K562 (cell line): ENCODE data around the gene SMAD3. TPM values are rescaled to one million over a fixed set of nuclear protein-coding genes. Genes with fewer than 3 reads are reported as not detected.

Source experiments
- ATAC-seq: fragments of 200-7000 bp; cut with Tn5 transposase; 3 replicates; pipeline ENCODE4 v1.9.1; 2020; ENCODE audit warnings: moderate library complexity
- BruUV-seq: library from RNA; stranded (reverse); fragments of 400-500 nt; replicated peaks from 2 replicates; lab custom pipeline; 2021; lab: Mats Ljungman, UMichigan
- CTCF ChIA-PET: fragments of 300-600 bp; formaldehyde crosslinking; extraction: SDS; loops from one replicate; lab custom pipeline; 2021; ENCODE audit warnings: low intra/inter-chr PET ratio; lab: Yijun Ruan, JAX
- POLR2A ChIA-PET: fragments of 300-600, 350-650 bp; sonication (Branson Sonifier 250); formaldehyde crosslinking; extraction: SDS; loops from one replicate; lab custom pipeline; 2021; ENCODE audit warnings: antibody characterized with exemption, inconsistent platforms; lab: Yijun Ruan, JAX
- DNase-seq, 4 experiments: peaks; one replicate each; pipeline versions ENCODE4 v3.0.0 to v3.0.0-alpha.2; 2011 to 2018; ENCODE audit warnings: low spot score in 3 of 4, mixed read lengths in 3 of 4; ENCODE audit errors: extremely low read depth in 1 of 4
- FAIRE-seq: peaks from 2 replicates; lab custom pipeline; 2011; peaks lifted over from hg19 to GRCh38; lab: Jason Lieb, UNC
- H2AFZ ChIP-seq: 2 replicates; pipeline ENCODE4 v1.6.0; 2011; ENCODE audit warnings: low read depth, low read length, control low read depth, inconsistent platforms
- H3K27ac ChIP-seq: fragments of 200-600 bp; 3 replicates; pipeline ENCODE4 v1.8.0; 2011; ENCODE audit warnings: low read depth, mild to moderate bottlenecking, control low read depth, inconsistent platforms, low read length, moderate library complexity, mixed read lengths; ENCODE audit errors: extremely low read depth
- H3K27me3 ChIP-seq, 2 experiments: fragments of 300-600 bp in 1 of 2; 2 replicates in 1 of 2; 3 replicates in 1 of 2; pipeline versions ENCODE4 v1.6.0 to v1.8.0; 2011; ENCODE audit warnings: inconsistent platforms in 2 of 2, low read length in 2 of 2, mild to moderate bottlenecking in 1 of 2, mixed read lengths in 1 of 2, moderate library complexity in 1 of 2; ENCODE audit not compliant: control insufficient read depth in 2 of 2, insufficient read depth in 2 of 2
- H3K36me3 ChIP-seq: fragments of 300-600 bp; 3 replicates; pipeline ENCODE4 v1.8.0; 2011; ENCODE audit warnings: mild to moderate bottlenecking, low read length, inconsistent platforms; ENCODE audit not compliant: control insufficient read depth, insufficient read depth
- H3K4me1 ChIP-seq, 2 experiments: fragments of 200-600 bp in 1 of 2; replicated peaks in 1 of 2; 2 replicates in 1 of 2; 3 replicates in 1 of 2; pipeline versions ENCODE4 v1.5.1 to v1.8.0; 2011; ENCODE audit warnings: inconsistent platforms in 2 of 2, low read length in 2 of 2, mild to moderate bottlenecking in 1 of 2, mixed read lengths in 1 of 2, moderate library complexity in 1 of 2; ENCODE audit not compliant: control insufficient read depth in 2 of 2, insufficient read depth in 2 of 2
- H3K4me2 ChIP-seq: 2 replicates; pipeline ENCODE4 v1.6.1; 2011; ENCODE audit warnings: low read length, control low read depth, inconsistent platforms, mixed read lengths; ENCODE audit not compliant: insufficient read depth
- H3K4me3 ChIP-seq: fragments of 200-600 bp; sonication (generic), shearing (Covaris generic); 2 replicates; pipeline ENCODE4 v1.5.1; 2016; ENCODE audit warnings: control low read depth, inconsistent platforms
- H3K79me2 ChIP-seq: fragments of 200-600 bp; 3 replicates; pipeline ENCODE4 v1.8.0; 2011; ENCODE audit warnings: low read length, inconsistent platforms; ENCODE audit not compliant: control insufficient read depth, insufficient read depth
- H3K9ac ChIP-seq, 2 experiments: 2 replicates each; pipeline versions ENCODE4 v1.6.0 to v1.6.1; 2011; ENCODE audit warnings: low read depth in 2 of 2, low read length in 2 of 2, control low read depth in 1 of 2, inconsistent platforms in 1 of 2, mild to moderate bottlenecking in 1 of 2, mixed read lengths in 1 of 2; ENCODE audit not compliant: insufficient read depth in 1 of 2
- H3K9me1 ChIP-seq: one replicate; pipeline ENCODE4 v1.6.0; 2011; ENCODE audit warnings: inconsistent platforms, mild to moderate bottlenecking, low read length, moderate library complexity; ENCODE audit not compliant: control insufficient read depth, insufficient read depth
- H3K9me3 ChIP-seq: replicated peaks from 2 replicates; pipeline ENCODE4 v1.5.1; 2011; ENCODE audit warnings: low read depth, low read length, inconsistent platforms; ENCODE audit not compliant: control insufficient read depth, insufficient read depth
- H4K20me1 ChIP-seq: replicated peaks from 2 replicates; pipeline ENCODE4 v1.6.1; 2011; ENCODE audit warnings: low read length, inconsistent platforms, mixed read lengths; ENCODE audit not compliant: control insufficient read depth, insufficient read depth
- CBFA2T2 ChIP-seq: fragments of 450-650 bp; conservative IDR thresholded peaks from 2 replicates; pipeline ENCODE4 v1.6.1; 2017; ENCODE audit warnings: mild to moderate bottlenecking
- CBFB ChIP-seq: sonication (generic); formaldehyde crosslinking; IDR thresholded peaks from 2 replicates; pipeline ENCODE4 v1.4.0; 2020; ENCODE audit warnings: mild to moderate bottlenecking, missing genetic modification reagents
- CTBP1 ChIP-seq: fragments of 450-650 bp; IDR thresholded peaks from 2 replicates; pipeline ENCODE4 v1.6.1; 2016; ENCODE audit warnings: borderline replicate concordance
- ESRRA ChIP-seq: fragments of 450-650 bp; IDR thresholded peaks from 2 replicates; pipeline ENCODE4 v1.6.1; 2014; ENCODE audit warnings: low read depth, mild to moderate bottlenecking, moderate library complexity, borderline replicate concordance
- MEIS2 ChIP-seq: fragments of 450-650 bp; IDR thresholded peaks from 2 replicates; pipeline ENCODE4 v1.6.1; 2014; ENCODE audit warnings: mild to moderate bottlenecking; ENCODE audit not compliant: partially characterized antibody
- MGA ChIP-seq: fragments of 450-650 bp; IDR thresholded peaks from 2 replicates; pipeline ENCODE4 v1.6.1; 2016; ENCODE audit warnings: mild to moderate bottlenecking, moderate library complexity
- SUPT5H ChIP-seq: fragments of 450-650 bp; IDR thresholded peaks from 2 replicates; pipeline ENCODE4 v1.6.1; 2016
- TEAD1 ChIP-seq, 2 experiments: fragments of 450-650 bp in 1 of 2; sonication (generic) in 1 of 2; formaldehyde crosslinking; IDR thresholded peaks; 2 replicates each; pipeline versions ENCODE4 v1.4.0 to v1.8.0; 2020 to 2022; ENCODE audit warnings: mild to moderate bottlenecking in 2 of 2, missing genetic modification reagents in 1 of 2
- TFAP4 ChIP-seq: sonication (generic); formaldehyde crosslinking; IDR thresholded peaks from 2 replicates; pipeline ENCODE4 v1.8.0; 2022; ENCODE audit warnings: missing genetic modification reagents, mild to moderate bottlenecking, moderate library complexity, borderline replicate concordance
- WGBS: fragments of 100-300 bp; shearing (Covaris generic); methylation state at CpG from one replicate; pipeline ENCODE4 v1.1.6; 2016; ENCODE audit warnings: low coverage, mixed read lengths; ENCODE audit not compliant: insufficient coverage; ENCODE audit errors: missing lambda C conversion rate; 5-methylcytosine and 5-hydroxymethylcytosine counted together
- in situ Hi-C: fragments of 300-500 bp; cut with MboI; formaldehyde crosslinking; loops from 4 replicates; pipeline ENCODE4 v1.15.0; 2018; ENCODE audit warnings: inconsistent platforms, mixed read lengths
- intact Hi-C: fragments of 100-400 bp; cut with micrococcal nuclease; formaldehyde crosslinking; loops from 2 replicates; pipeline ENCODE4 v1.14.2; 2022
- polyA plus RNA-seq, 8 experiments: library from polyadenylated mRNA; depleted of rRNA in 4 of 8; stranded (reverse) in 5 of 8; unstranded in 3 of 8; fragments of >200 nt; fragmentation: Nextera tagmentation in 2 of 8; fragmentation: Illumina TruSeq in 1 of 8; extraction: Ambion mirVana in 2 of 8; extraction: Trizol in 1 of 8; gene quantifications; 2 replicates each; pipeline versions ENCODE4 v1.2.1 to v1.2.3, GENCODE V29; 2011 to 2014; ENCODE audit warnings: inconsistent platforms in 1 of 8, missing spikeins in 1 of 8
- total RNA-seq, 7 experiments: library from RNA; depleted of rRNA in 6 of 7; stranded (reverse); fragments of >200 nt in 6 of 7; fragmentation: Illumina TruSeq in 2 of 7; extraction: Trizol in 2 of 7; gene quantifications; 2 replicates each; pipeline versions ENCODE4 v1.2.1 to v1.2.3, GENCODE V29; 2011 to 2021; ENCODE audit warnings: low replicate concordance in 1 of 7

The SMAD3 gene
- total and polyA plus RNA-seq, 9 of the 15 experiments (the other 6 are each of a cell fraction or from before 2014, with no cell fraction given): 4.3 to 39.2 (median 11.1) TPM

- peak overlapping the region in 1 of 2 experiments; percentile 3; a peak in 1 of 4 replicates for H3K9ac ChIP-seq
- intact Hi-C loops (no loop called here), in situ Hi-C loops (no loop called here)
- no TSS peak for BruUV-seq
- no peak overlapping the region for H3K4me3 ChIP-seq
- H3K9me3 ChIP-seq: no peaks in the 10 kb centered on the region
- peaks cover 6 to 27% of the 10 kb centered on the region in 2 experiments for H3K4me1 ChIP-seq
- peak overlapping the region; percentile 17; the same call in 1 of the 2 replicates for H2AFZ ChIP-seq
- CTCF ChIA-PET: no interaction called here
- no peaks in the 10 kb centered on the region for H3K9me1 ChIP-seq
- H3K27me3 ChIP-seq: no peaks in the 10 kb centered on the region
- peak; percentile 60 for ATAC-seq
- peak overlapping the region; percentile 36; the same call in 1 of the 2 replicates for H3K4me2 ChIP-seq
- POLR2A ChIA-PET: interaction anchor here (0.6 to 1.7 kb wide), 5 partner anchors 8 to 320 kb away, joined by 3 to 9 read pairs (median 3); no protein-coding TSS in a partner anchor
- no peaks in the 10 kb centered on the region for H4K20me1 ChIP-seq
- no peak overlapping the region for H3K27ac ChIP-seq
- H3K79me2 ChIP-seq: no peaks in the 10 kb centered on the region
- peak; percentile 36 to 69 (median 58) for DNase-seq
- WGBS: 34% methylated on average over 5 of the region's 5 CpGs
- peak; percentile 42 for FAIRE-seq
- no peaks in the 10 kb centered on the region for H3K36me3 ChIP-seq
- peak; percentile 33; the same call in 1 of the 2 replicates for TF ChIP-seq MGA
- TF ChIP-seq ESRRA: peak; percentile 63
- TF ChIP-seq TFAP4 (CRISPR knock-in tag): 0 out of 2 replicates have a peak, but pooled peaks have one; percentile 32
- TF ChIP-seq CBFA2T2: peak; percentile 49
- 0 out of 4 replicates have a peak, but pooled peaks of 1 of the 2 experiments have one; percentile 46 for TF ChIP-seq TEAD1 (CRISPR knock-in tag; IDR thresholded peaks at IDR 0.05)
- no peak for TF ChIP-seq SUPT5H
- no peak for TF ChIP-seq CBFB
- TF ChIP-seq MEIS2: peak; percentile 0
- 0 out of 2 replicates have a peak, but pooled peaks have one; percentile 38 for TF ChIP-seq CTBP1
These were observed 35.2 kb upstream of the SMAD3 start for GRCh38 chr15:67030036-67030762.
